GM23338 (cell line): ENCODE measurements around the gene MCTP1. TPM values are rescaled to one million over a fixed set of nuclear protein-coding genes. Genes with fewer than 3 reads are reported as not detected.

Source experiments
- ATAC-seq: fragments of 200-7000 bp; cut with Tn5 transposase; 3 replicates; pipeline ENCODE4 v1.9.1; 2020
- DNase-seq: peaks from one replicate; pipeline ENCODE4 v3.0.0-alpha.2; 2015; ENCODE audit warnings: low spot score
- H2AFZ ChIP-seq: fragments of 200-600 bp; sonication (generic); 2 replicates; pipeline ENCODE4 v1.8.0; 2016; ENCODE audit warnings: antibody characterized with exemption, mild to moderate bottlenecking, moderate library complexity
- H3F3A ChIP-seq: fragments of 200-600 bp; sonication (generic); replicated peaks from 2 replicates; pipeline ENCODE4 v1.8.0; 2017; ENCODE audit warnings: antibody characterized with exemption, mixed run types, low read depth
- H3K27ac ChIP-seq: fragments of 200-600 bp; sonication (generic); 2 replicates; pipeline ENCODE4 v1.6.1; 2016; ENCODE audit warnings: low read depth
- H3K27me3 ChIP-seq: fragments of 200-600 bp; sonication (generic); 2 replicates; pipeline ENCODE4 v1.8.0; 2016; ENCODE audit warnings: mild to moderate bottlenecking, mixed run types, moderate library complexity; ENCODE audit not compliant: insufficient read depth
- H3K36me3 ChIP-seq: fragments of 200-600 bp; sonication (generic); 2 replicates; pipeline ENCODE4 v1.8.0; 2016; ENCODE audit warnings: mild to moderate bottlenecking; ENCODE audit not compliant: insufficient read depth
- H3K4me1 ChIP-seq: fragments of 200-600 bp; sonication (generic); 2 replicates; pipeline ENCODE4 v1.8.0; 2016; ENCODE audit warnings: mild to moderate bottlenecking, moderate library complexity; ENCODE audit not compliant: insufficient read depth
- H3K4me2 ChIP-seq: fragments of 200-600 bp; sonication (generic); 2 replicates; pipeline ENCODE4 v1.7.1; 2017; ENCODE audit warnings: mixed run types
- H3K4me3 ChIP-seq: fragments of 200-600 bp; sonication (generic); 2 replicates; pipeline ENCODE4 v1.6.1; 2016; ENCODE audit warnings: mixed run types
- H3K79me2 ChIP-seq: fragments of 200-600 bp; sonication (generic); replicated peaks from 2 replicates; pipeline ENCODE4 v1.8.0; 2017; ENCODE audit warnings: mild to moderate bottlenecking; ENCODE audit not compliant: insufficient read depth
- H3K9me2 ChIP-seq: fragments of 200-600 bp; sonication (generic); 2 replicates; pipeline ENCODE4 v1.8.0; 2017; ENCODE audit not compliant: insufficient read depth
- H4K20me1 ChIP-seq: fragments of 200-600 bp; sonication (generic); replicated peaks from 2 replicates; pipeline ENCODE4 v1.8.0; 2017; ENCODE audit warnings: mild to moderate bottlenecking; ENCODE audit not compliant: insufficient read depth
- H3K27ac Mint-ChIP-seq: 2 replicates; pipeline ENCODE4 v1.8.0; 2020; ENCODE audit warnings: inconsistent platforms, mild to moderate bottlenecking, moderate library complexity, mixed read lengths
- H3K27me3 Mint-ChIP-seq: 3 replicates; pipeline ENCODE4 v1.8.0; 2022; ENCODE audit warnings: low read depth, mild to moderate bottlenecking, moderate library complexity, mixed read lengths, inconsistent platforms; ENCODE audit not compliant: insufficient read depth, poor library complexity
- H3K36me3 Mint-ChIP-seq: 3 replicates; pipeline ENCODE4 v1.8.0; 2021; ENCODE audit warnings: low read depth, mild to moderate bottlenecking, inconsistent platforms, moderate library complexity, mixed read lengths
- H3K4me1 Mint-ChIP-seq: 3 replicates; pipeline ENCODE4 v1.8.0; 2020; ENCODE audit warnings: mild to moderate bottlenecking, inconsistent platforms, mixed read lengths
- H3K4me3 Mint-ChIP-seq: 3 replicates; pipeline ENCODE4 v1.8.0; 2021; ENCODE audit warnings: moderate library complexity, mild to moderate bottlenecking, inconsistent platforms, mixed read lengths
- H3K9me3 Mint-ChIP-seq: 3 replicates; pipeline ENCODE4 v1.8.0; 2020; ENCODE audit warnings: moderate library complexity, mild to moderate bottlenecking, inconsistent platforms, mixed read lengths
- CREB1 ChIP-seq: fragments of 250-450 bp; sonication (Bioruptor Pico); IDR thresholded peaks from 2 replicates; pipeline ENCODE4 v1.5.0; 2020; ENCODE audit warnings: low read depth, mild to moderate bottlenecking, moderate library complexity
- CTCF ChIP-seq, 2 experiments: fragments of 200-600 bp in 1 of 2; sonication (generic) in 1 of 2; conservative IDR thresholded peaks; 2 replicates each; pipeline versions ENCODE4 v1.5.1 to v1.6.1; 2016 to 2017; ENCODE audit warnings: antibody characterized with exemption in 2 of 2, low read depth in 2 of 2, mild to moderate bottlenecking in 2 of 2, moderate library complexity in 1 of 2
- ETS1 ChIP-seq: IDR thresholded peaks from 2 replicates; pipeline ENCODE4 v1.6.1; 2016; ENCODE audit warnings: antibody characterized with exemption
- EZH2 ChIP-seq: fragments of 200-600 bp; sonication (generic); IDR thresholded peaks from one replicate; pipeline ENCODE4 v1.8.0; 2017; ENCODE audit warnings: antibody characterized with exemption, mild to moderate bottlenecking, low read depth; ENCODE audit not compliant: unreplicated experiment
- EZH2phosphoT487 ChIP-seq: fragments of 200-600 bp; sonication (generic); IDR thresholded peaks from one replicate; pipeline ENCODE4 v1.8.1; 2018; ENCODE audit warnings: antibody characterized with exemption; ENCODE audit not compliant: unreplicated experiment
- JUNB ChIP-seq: IDR thresholded peaks from one replicate; pipeline ENCODE4 v1.6.1; 2016; ENCODE audit warnings: antibody characterized with exemption; ENCODE audit not compliant: unreplicated experiment
- NANOG ChIP-seq: IDR thresholded peaks from 2 replicates; pipeline ENCODE4 v1.6.1; 2016; ENCODE audit warnings: antibody characterized with exemption, borderline replicate concordance
- POLR2AphosphoS5 ChIP-seq: IDR thresholded peaks from 2 replicates; pipeline ENCODE4 v1.6.1; 2016; ENCODE audit warnings: antibody characterized with exemption, low read depth
- REST ChIP-seq: IDR thresholded peaks from one replicate; pipeline ENCODE4 v1.6.1; 2018; ENCODE audit warnings: antibody characterized with exemption; ENCODE audit not compliant: unreplicated experiment
- STAT1 ChIP-seq: IDR thresholded peaks from one replicate; pipeline ENCODE4 v1.6.1; 2016; ENCODE audit warnings: antibody characterized with exemption; ENCODE audit not compliant: unreplicated experiment
- ZNF114 ChIP-seq: fragments of 250-450 bp; sonication (Bioruptor Pico); IDR thresholded peaks from 2 replicates; pipeline ENCODE4 v1.5.0; 2020; ENCODE audit warnings: mild to moderate bottlenecking, moderate library complexity
- ZNF462 ChIP-seq: fragments of 250-450 bp; sonication (Bioruptor Pico); IDR thresholded peaks from 2 replicates; pipeline ENCODE4 v1.5.0; 2020; ENCODE audit warnings: mild to moderate bottlenecking, moderate library complexity
- polyA plus RNA-seq: library from polyadenylated mRNA; unstranded; fragments of >200 nt; fragmentation: Nextera tagmentation; extraction: Ambion mirVana; gene quantifications from 2 replicates; pipeline ENCODE4 v1.2.1, GENCODE V29; 2016
- total RNA-seq: library from RNA; depleted of rRNA; stranded (reverse); fragments of >200 nt; shearing (Covaris generic); gene quantifications from 2 replicates; pipeline ENCODE4 v1.2.3, GENCODE V29; 2014

Gene MCTP1
- total and polyA plus RNA-seq, 2 experiments from 2014 or later: 3.7 to 4.2 TPM

GRCh38 chr5:95059636-95060035, 225.3 kb downstream of the MCTP1 start:
- H3F3A ChIP-seq: no peaks in the 10 kb centered on the region
- H3K36me3 ChIP-seq: no peaks in the 10 kb centered on the region
- no peak overlapping the region for H3K4me2 ChIP-seq
- H3K79me2 ChIP-seq: no peaks in the 10 kb centered on the region
- no peaks in the 10 kb centered on the region for H3K9me2 ChIP-seq
- peaks cover 5% of the 10 kb centered on the region for H3K4me1 Mint-ChIP-seq
- no peak overlapping the region for H3K27ac Mint-ChIP-seq
- no peaks in the 10 kb centered on the region for H4K20me1 ChIP-seq
- no peak for TF ChIP-seq NANOG
- TF ChIP-seq ZNF114 (CRISPR knock-in tag): no peak
- TF ChIP-seq CTCF (conservative IDR thresholded peaks at IDR 0.05; ENCODE audit: low read depth in 2 of 2): no peak
- no peak for TF ChIP-seq POLR2AphosphoS5
- TF ChIP-seq ZNF462: no peak
- TF ChIP-seq REST: no peak
- TF ChIP-seq JUNB: no peak
- TF ChIP-seq EZH2phosphoT487: no peak
- no peak for TF ChIP-seq STAT1
- no peak for TF ChIP-seq CREB1 (CRISPR knock-in tag)
- no peak for TF ChIP-seq EZH2
- TF ChIP-seq ETS1: no peak
- H3K4me3 ChIP-seq: no peak overlapping the region
- DNase-seq (no peak), ATAC-seq (no peak)
- H3K27me3 ChIP-seq: no peaks in the 10 kb centered on the region
- H3K27me3 Mint-ChIP-seq: peaks cover 2% of the 10 kb centered on the region
- no peaks in the 10 kb centered on the region for H3K9me3 Mint-ChIP-seq
- peaks cover 9% of the 10 kb centered on the region; the same call in 1 of the 2 replicates for H3K4me1 ChIP-seq
- no peaks in the 10 kb centered on the region for H3K36me3 Mint-ChIP-seq
- no peak overlapping the region for H3K4me3 Mint-ChIP-seq
- H2AFZ ChIP-seq: no peak overlapping the region
- no peak overlapping the region for H3K27ac ChIP-seq
